ENCODE data around the gene SLC16A3.

DNA sequence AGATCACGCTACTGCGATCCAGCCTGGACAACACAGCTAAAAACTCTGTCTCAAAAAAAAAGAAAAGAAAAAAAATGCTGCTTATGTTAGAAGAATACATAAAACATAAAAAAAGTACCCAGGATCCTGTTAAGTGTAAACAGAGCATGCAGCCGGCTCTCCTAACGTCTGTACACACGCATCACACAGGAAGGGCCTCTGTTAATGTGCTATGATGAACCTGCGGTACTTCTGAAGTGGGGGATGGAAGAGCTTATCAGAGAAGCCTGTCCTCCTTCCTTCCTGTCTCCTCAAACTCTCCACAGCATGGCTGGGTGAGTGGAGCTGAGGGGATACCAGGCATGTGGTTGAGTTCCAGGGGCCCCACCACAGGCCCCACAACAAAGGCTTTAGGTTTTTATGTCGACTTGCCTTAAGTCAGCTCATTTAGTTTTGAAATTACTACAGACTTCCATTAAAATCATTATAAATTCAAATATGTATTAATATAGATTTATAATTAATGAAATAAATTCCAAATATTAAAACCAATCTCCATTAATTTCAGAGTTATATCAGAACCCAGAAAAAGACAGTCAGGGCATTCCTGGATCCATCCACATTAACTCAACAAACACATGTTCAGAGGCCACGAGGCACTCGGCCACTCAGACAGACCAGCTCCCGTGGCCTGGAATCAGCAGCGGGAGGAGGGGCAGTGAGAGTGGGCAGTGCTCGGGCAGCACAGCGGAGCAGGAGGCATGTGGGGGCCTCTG, 27.9 kb upstream of the SLC16A3 start:
- TF ChIP-seq, protein P1, sequence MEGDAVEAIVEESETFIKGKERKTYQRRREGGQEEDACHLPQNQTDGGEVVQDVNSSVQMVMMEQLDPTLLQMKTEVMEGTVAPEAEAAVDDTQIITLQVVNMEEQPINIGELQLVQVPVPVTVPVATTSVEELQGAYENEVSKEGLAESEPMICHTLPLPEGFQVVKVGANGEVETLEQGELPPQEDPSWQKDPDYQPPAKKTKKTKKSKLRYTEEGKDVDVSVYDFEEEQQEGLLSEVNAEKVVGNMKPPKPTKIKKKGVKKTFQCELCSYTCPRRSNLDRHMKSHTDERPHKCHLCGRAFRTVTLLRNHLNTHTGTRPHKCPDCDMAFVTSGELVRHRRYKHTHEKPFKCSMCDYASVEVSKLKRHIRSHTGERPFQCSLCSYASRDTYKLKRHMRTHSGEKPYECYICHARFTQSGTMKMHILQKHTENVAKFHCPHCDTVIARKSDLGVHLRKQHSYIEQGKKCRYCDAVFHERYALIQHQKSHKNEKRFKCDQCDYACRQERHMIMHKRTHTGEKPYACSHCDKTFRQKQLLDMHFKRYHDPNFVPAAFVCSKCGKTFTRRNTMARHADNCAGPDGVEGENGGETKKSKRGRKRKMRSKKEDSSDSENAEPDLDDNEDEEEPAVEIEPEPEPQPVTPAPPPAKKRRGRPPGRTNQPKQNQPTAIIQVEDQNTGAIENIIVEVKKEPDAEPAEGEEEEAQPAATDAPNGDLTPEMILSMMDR (IDR thresholded peaks at IDR 0.05): no peak
- no peak for TF ChIP-seq POLR2A (IDR thresholded peaks at IDR 0.05)

All from adrenal gland (tissue), 5 donors.